A673 (cell line): ENCODE results near the gene KREMEN1. TPM values are rescaled to one million over a fixed set of nuclear protein-coding genes. Genes with fewer than 3 reads are reported as not detected.

Source experiments
- BruUV-seq: library from RNA; stranded (reverse); fragments of 400-500 nt; replicated peaks from 2 replicates; lab custom pipeline; 2021; lab: Mats Ljungman, UMichigan
- CTCF ChIA-PET: fragments of 300-600 bp; sonication (Branson Sonifier 250); formaldehyde crosslinking; loops from one replicate; lab custom pipeline; 2022; ENCODE audit warnings: antibody characterized with exemption; lab: Charles Lee
- POLR2A ChIA-PET: fragments of 300-600 bp; sonication (Branson Sonifier 250); formaldehyde crosslinking; loops from one replicate; lab custom pipeline; 2022; ENCODE audit warnings: antibody characterized with exemption; ENCODE audit not compliant: low non-redundant PET; lab: Charles Lee
- DNase-seq: peaks from one replicate; pipeline ENCODE4 v3.0.0-alpha.2; 2015; ENCODE audit warnings: low spot score
- H3K27ac ChIP-seq: fragments of 200-600 bp; sonication (generic); 2 replicates; pipeline ENCODE4 v1.5.1; 2016; ENCODE audit warnings: mixed run types, low read depth, mild to moderate bottlenecking, mixed read lengths, antibody characterized with exemption, low read length; ENCODE audit not compliant: poor library complexity, severe bottlenecking
- H3K27me3 ChIP-seq: fragments of 200-600 bp; sonication (generic); replicated peaks from 2 replicates; pipeline ENCODE4 v1.6.1; 2017; ENCODE audit warnings: mixed run types, low read depth, mild to moderate bottlenecking, mixed read lengths, antibody characterized with exemption, low read length; ENCODE audit not compliant: insufficient read depth, poor library complexity
- H3K36me3 ChIP-seq: fragments of 200-600 bp; sonication (generic); 2 replicates; pipeline ENCODE4 v1.6.1; 2016; ENCODE audit warnings: mixed run types, mild to moderate bottlenecking, mixed read lengths, antibody characterized with exemption, low read length; ENCODE audit not compliant: insufficient read depth, poor library complexity, severe bottlenecking
- H3K4me1 ChIP-seq: fragments of 200-600 bp; sonication (generic); 2 replicates; pipeline ENCODE4 v1.6.1; 2017; ENCODE audit warnings: mixed run types, mild to moderate bottlenecking, mixed read lengths, antibody characterized with exemption, low read length; ENCODE audit not compliant: insufficient read depth, poor library complexity, severe bottlenecking
- H3K4me3 ChIP-seq: fragments of 200-600 bp; sonication (generic); 2 replicates; pipeline ENCODE4 v1.5.1; 2016; ENCODE audit warnings: low read depth, mixed run types, mild to moderate bottlenecking, mixed read lengths, low read length; ENCODE audit not compliant: poor library complexity, severe bottlenecking
- H3K9me3 ChIP-seq: fragments of 200-600 bp; sonication (generic); 2 replicates; pipeline ENCODE4 v1.6.1; 2016; ENCODE audit warnings: mixed run types, low read depth, mild to moderate bottlenecking, mixed read lengths, antibody characterized with exemption, low read length; ENCODE audit not compliant: poor library complexity, severe bottlenecking
- EZH2 ChIP-seq: fragments of 200-600 bp; sonication (generic); IDR thresholded peaks from 2 replicates; pipeline ENCODE4 v1.6.1; 2017; ENCODE audit warnings: borderline replicate concordance, low read depth, mild to moderate bottlenecking, mixed read lengths, antibody characterized with exemption, low read length; ENCODE audit not compliant: poor library complexity, severe bottlenecking
- intact Hi-C: fragments of 100-400 bp; cut with micrococcal nuclease; formaldehyde crosslinking; loops from one replicate; pipeline ENCODE4 v1.10.0; 2022; ENCODE audit not compliant: unreplicated experiment
- total RNA-seq: library from RNA; stranded (reverse); gene quantifications from 2 replicates; pipeline ENCODE4 v1.2.3, GENCODE V29; 2021
- TF ChIP-seq, protein P1 (sequence below): fragments of 300-800, 200-600 bp; sonication (generic); conservative IDR thresholded peaks from 2 replicates; pipeline ENCODE4 v1.5.1; 2017; ENCODE audit warnings: low read depth, mild to moderate bottlenecking, antibody characterized with exemption, low read length, moderate library complexity, mixed read lengths

The KREMEN1 gene
- total RNA-seq, 1 experiment from 2014 or later: 4.2 TPM

- DNase-seq: no peak
- no TSS peak for BruUV-seq
- Histone ChIP-seq H3K36me3 (no peaks in the 10 kb centered on the region), H3K27me3 (no peaks in the 10 kb centered on the region), H3K9me3 (no peaks in the 10 kb centered on the region), H3K4me3 (no peak overlapping the region), H3K4me1 (no peaks in the 10 kb centered on the region), H3K27ac (no peak overlapping the region)
- ChIA-PET POLR2A (no interaction called here), CTCF (no interaction called here)
- intact Hi-C loops: no loop called here
- TF ChIP-seq, protein P1, sequence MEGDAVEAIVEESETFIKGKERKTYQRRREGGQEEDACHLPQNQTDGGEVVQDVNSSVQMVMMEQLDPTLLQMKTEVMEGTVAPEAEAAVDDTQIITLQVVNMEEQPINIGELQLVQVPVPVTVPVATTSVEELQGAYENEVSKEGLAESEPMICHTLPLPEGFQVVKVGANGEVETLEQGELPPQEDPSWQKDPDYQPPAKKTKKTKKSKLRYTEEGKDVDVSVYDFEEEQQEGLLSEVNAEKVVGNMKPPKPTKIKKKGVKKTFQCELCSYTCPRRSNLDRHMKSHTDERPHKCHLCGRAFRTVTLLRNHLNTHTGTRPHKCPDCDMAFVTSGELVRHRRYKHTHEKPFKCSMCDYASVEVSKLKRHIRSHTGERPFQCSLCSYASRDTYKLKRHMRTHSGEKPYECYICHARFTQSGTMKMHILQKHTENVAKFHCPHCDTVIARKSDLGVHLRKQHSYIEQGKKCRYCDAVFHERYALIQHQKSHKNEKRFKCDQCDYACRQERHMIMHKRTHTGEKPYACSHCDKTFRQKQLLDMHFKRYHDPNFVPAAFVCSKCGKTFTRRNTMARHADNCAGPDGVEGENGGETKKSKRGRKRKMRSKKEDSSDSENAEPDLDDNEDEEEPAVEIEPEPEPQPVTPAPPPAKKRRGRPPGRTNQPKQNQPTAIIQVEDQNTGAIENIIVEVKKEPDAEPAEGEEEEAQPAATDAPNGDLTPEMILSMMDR: no peak
- TF ChIP-seq EZH2: no peak
Observed at GRCh38 chr22:29186302-29186701, 113.5 kb downstream of the KREMEN1 start.

DNA sequence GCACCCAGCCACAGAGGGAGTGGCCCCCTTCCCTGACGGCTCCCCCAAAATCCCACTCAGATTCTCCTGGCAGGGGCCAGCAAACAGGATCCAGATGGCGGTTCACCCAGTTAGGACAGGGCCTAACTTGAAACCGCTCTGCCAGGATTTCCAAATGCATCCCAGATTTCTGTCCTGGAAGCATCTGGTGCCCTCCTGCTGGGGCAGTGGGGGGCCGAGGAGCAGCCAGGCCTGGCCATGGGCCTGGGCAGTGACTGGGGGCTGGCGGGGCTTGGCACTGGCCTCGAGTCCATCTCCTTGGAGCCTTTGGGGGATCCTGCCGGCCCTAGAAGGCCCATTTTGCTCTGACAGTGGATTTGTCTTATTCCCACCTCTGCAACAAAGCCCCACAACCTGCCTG lies 115.0 kb downstream of the KREMEN1 start:
- Histone ChIP-seq H3K4me3 (no peak overlapping the region), H3K4me1 (no peaks in the 10 kb centered on the region), H3K27ac (no peak overlapping the region), H3K27me3 (no peaks in the 10 kb centered on the region), H3K36me3 (no peaks in the 10 kb centered on the region), H3K9me3 (no peaks in the 10 kb centered on the region)
- no TSS peak for BruUV-seq
- TF ChIP-seq, protein P1: no peak
- no peak for TF ChIP-seq EZH2
- ChIA-PET CTCF (no interaction called here), POLR2A (no interaction called here)
- intact Hi-C loops: no loop called here
- no peak for DNase-seq

- ChIA-PET POLR2A (no interaction called here), CTCF (no interaction called here)
- no peak for DNase-seq
- H3K27ac ChIP-seq: no peak overlapping the region
- no peaks in the 10 kb centered on the region for H3K9me3 ChIP-seq
- H3K27me3 ChIP-seq: no peaks in the 10 kb centered on the region
- H3K4me3 ChIP-seq: no peak overlapping the region
- no TSS peak for BruUV-seq
- no peaks in the 10 kb centered on the region for H3K36me3 ChIP-seq
- intact Hi-C loops: no loop called here
- H3K4me1 ChIP-seq: no peaks in the 10 kb centered on the region
- TF ChIP-seq, protein P1: no peak
- TF ChIP-seq EZH2: no peak
Observed at GRCh38 chr22:29190051-29190450, 117.2 kb downstream of the KREMEN1 start.
